HG03432 (cell line): ENCODE results near the gene ELOVL1.
"Not testable (repeated sequence)": the region's sequence is repeated elsewhere in the genome, so short reads cannot be mapped to it uniquely, and the experiment has no call there.

Source experiments
- ATAC-seq: cut with Tn5 transposase; IDR thresholded peaks from one replicate; pipeline ENCODE4 v1.9.1; 2021; ENCODE audit warnings: mild to moderate bottlenecking, moderate library complexity; ENCODE audit not compliant: unreplicated experiment

Gene ELOVL1

DNA sequence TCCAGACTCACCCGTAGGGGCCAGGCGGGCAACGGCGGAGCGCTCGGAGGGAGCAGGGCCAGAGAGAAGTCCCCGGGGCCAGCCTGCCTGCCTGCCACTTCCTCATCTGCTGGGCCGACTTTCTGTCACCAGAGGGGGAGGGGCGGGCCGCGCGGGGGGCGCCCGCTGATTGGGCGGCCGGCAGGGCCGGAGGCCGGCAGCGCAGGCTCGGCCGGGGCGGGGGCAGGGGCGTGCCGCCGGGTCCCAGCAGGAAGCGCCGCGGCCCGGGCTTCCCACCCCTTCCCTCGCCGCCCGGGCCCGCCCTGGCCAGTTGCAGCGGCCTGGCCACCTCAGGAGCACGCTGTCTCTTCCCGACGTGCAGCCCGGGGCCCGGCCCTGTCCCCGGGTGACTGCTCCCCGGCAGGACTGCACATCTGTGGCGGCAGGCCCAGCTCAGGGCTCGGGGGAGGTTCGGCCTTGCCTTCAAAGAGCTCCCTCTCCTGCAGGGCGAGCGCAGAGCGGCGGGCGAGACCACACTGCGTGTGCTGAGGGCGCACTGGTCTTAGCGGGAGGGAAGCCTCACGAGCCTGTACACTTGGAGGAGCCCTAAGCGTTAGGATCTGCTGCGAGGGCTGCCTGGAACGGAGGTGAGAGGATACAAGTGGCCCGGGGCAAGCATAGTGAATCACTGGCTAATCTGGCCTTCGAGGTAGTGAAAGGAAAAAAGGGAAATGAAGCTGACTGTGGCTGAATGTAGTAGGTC lies at the start of gene ELOVL1:
Gene ELOVL1, minus strand, starts transcription at position 108 of the 742 bp plus-strand sequence. CDS start 2,402 bp downstream, outside the sequence.
- peak; percentile 79 for ATAC-seq

GRCh38 chr1:43415901-43416300 lies 48.1 kb upstream of the ELOVL1 start:
- ATAC-seq = no peak

DNA sequence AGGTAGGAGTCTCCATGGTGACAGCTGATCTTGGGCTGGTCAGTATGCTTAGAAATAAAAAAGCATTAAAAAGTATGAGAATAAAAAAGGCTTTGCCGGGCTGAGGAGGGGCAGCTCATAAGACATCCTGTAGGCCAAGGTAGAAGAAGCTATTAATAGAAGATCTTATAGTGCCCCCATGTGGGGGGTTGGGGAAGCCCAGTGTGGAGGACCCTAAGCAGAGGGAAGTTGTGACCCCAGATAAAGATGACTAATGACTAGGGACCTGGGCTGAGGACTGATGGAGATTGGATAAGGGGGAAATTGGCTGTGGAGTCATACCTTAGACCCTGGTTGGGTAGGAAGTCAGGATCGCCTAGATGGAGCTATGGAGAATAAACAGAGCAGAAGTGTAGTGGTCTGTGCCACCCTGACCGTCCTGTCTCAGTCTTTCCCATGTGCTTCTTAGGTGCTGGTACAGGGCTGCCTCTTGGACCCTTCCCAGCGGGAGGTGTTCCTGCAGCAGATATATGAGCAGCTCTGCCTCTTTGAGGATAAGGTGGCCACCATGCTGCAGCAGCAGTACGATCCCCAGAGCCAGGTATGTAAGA lies 46.9 kb upstream of the ELOVL1 start:
- no peak for ATAC-seq

GRCh38 chr1:43413426-43413825 lies 45.6 kb upstream of the ELOVL1 start:
- not testable (repeated sequence) for ATAC-seq

DNA sequence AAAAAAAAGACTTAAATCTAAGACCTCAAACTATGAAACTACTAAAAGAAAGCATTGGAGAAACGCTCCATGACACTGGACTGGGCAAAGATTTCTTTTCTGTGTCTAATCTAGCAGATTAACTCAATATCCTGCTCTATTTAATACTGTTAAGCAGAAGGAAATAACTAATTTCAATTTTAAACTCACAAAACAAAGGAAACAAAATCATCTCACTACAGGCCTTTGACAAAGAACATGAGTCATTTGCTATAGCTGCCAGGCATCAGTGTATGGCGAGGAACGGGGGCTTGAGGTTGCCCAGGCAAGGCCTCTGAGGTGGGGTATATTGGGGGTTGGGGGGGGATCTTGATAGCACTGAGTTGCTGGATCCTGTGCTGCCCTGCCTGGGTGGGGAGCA lies 42.8 kb upstream of the ELOVL1 start:
- ATAC-seq = no peak

DNA sequence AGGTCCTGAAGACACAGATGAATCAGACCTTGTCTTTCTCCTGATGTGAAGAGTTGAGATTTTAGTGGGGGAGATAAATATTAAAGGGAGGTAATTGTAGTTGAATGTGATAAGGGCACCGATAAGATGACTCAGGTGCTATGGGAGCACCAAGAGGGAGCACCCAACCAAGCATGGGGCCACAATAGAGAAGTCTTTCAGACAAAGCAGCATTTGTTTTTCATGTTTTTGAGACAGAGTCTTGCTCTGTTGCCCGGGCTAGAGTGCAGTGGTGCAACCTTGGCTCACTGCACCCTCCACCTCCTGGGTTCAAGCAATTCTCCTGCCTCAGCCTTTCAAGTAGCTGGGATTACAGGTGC lies 38.0 kb upstream of the ELOVL1 start:
- ATAC-seq = no peak

GRCh38 chr1:43405219-43405875 lies 37.5 kb upstream of the ELOVL1 start:
- no peak for ATAC-seq

- ATAC-seq = no peak
These were observed 36.5 kb upstream of the ELOVL1 start for GRCh38 chr1:43404353-43404752.

- ATAC-seq = no peak
These were observed 34.5 kb upstream of the ELOVL1 start for GRCh38 chr1:43402089-43402865.

- not testable (repeated sequence) for ATAC-seq
These were observed 32.6 kb upstream of the ELOVL1 start for GRCh38 chr1:43400441-43400840.

GRCh38 chr1:43398227-43398626 lies 30.4 kb upstream of the ELOVL1 start:
- ATAC-seq = no peak

DNA sequence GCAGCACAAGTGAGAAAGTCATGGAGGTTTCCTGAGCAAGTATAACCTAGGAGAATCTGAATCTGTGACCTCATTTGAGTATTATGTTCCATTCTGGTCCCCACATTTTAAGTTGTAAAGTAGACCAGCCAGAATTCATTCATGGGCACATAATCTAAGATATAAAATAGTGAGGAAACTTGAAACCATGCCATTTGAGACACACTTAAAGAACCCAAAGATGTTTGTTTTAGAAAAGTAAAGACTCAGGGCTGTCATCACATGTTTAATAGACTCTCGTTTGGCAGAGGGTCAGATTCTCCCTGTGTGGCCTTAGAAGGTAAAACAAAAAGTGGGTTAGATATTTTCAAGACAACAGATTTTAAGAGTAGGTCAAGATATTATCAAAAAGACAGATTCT lies 28.2 kb upstream of the ELOVL1 start:
- ATAC-seq = no peak

DNA sequence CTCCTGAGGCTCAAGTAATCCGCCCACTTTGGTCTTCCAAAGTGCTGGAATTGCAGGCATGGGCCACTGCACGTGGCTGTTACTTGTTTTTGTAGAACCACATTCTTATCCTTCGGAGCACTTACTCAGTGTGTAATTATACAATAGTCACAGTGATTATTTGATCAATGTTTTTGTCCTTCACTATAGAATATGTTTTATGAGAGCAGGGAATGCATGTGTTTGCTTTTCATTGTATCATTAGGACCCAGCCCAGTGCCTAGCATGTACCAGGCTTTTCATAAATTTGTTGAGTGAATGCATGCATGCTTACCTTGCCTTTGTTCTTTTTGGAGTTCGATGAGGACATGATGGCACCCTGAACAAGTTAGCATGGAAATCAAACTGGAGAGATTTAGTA lies 27.7 kb upstream of the ELOVL1 start:
- no peak for ATAC-seq

DNA sequence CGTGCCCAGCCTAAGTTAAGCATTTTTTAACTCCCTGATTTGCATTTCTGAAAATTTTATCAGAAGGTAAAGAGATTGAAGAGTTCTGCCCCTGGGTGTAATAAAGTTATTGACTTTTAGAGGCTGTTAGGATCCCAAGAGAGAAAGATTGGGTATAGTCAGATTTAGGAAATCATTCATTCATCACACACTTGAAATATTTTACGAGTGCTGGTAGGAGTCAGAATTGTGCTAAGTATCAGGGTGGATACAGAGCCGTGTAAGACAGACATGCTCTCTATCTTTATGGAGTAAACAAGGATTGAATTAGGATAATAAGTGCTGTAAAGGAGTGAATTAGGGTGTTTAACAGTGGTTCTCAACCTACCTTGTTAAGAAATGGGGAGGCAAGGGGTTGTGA lies 24.9 kb upstream of the ELOVL1 start:
- no peak for ATAC-seq

- ATAC-seq = peak; percentile 89
These were observed 21.8 kb upstream of the ELOVL1 start, which contains the start of the genes MED8 and SZT2 for GRCh38 chr1:43389326-43390313. TSS of gene MED8 (minus strand) at chr1:43389800. CDS start at chr1:43389764, 36 bp downstream. TSS of gene SZT2 (plus strand) at chr1:43389899. CDS start at chr1:43389969, 70 bp downstream.

DNA sequence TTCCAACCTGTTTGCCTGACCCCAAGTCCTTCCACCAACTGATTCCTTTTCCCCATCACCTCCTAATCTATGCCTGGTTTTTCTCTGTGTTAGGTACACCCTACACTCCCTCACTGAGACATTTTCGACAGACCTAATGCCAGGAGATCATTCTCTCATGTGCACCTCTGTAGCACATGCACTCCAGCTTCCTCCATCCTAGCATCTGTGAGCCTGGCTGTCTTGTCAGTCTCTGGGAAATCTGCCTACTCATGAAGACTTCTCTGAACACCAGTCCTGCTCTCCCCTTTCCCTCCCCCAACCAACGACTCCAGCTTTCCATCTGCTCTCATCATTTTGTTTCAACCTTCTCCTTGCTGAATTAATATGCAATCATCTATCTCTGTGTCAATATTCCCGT lies 20.8 kb upstream of the ELOVL1 start:
- no peak for ATAC-seq

GRCh38 chr1:43387976-43388599 lies 20.3 kb upstream of the ELOVL1 start:
- no peak for ATAC-seq

DNA sequence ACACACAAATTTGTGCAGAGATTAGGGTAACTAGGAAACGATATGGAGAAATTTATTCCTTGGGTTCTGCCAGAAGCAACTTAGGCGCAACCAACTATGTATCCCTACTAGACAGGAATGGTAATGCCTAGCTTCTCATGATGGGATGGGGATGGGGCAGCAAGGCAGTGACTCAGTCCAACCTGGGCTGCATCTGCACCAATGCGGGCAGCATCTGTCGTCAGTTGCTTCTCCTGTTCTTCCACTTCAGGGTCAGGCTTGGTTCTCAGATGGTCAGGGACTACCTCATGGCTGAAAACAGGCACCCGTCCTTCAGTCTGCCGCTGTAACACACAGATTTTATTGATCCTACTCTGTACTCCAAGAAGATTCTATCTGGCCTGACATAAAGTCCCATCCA lies 18.9 kb upstream of the ELOVL1 start:
- ATAC-seq = no peak

DNA sequence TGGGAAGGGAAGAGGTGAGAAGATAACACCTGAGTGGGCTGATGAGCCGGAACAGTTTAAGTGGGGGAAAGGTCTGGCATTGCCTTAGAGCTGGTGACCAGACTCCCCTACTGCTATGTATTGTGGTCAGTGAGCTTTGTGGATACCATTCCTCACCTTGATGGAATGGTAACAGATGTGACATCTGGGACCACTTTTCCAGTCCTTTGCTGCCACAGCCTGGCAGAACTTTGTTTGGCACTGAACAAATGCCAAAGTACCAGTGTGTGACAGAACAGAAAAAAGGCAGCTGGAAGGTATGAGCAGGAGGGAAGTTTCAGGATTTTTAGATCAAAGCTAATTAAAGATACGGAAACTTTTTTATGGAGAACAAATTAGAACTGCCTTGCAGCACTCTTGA lies 15.6 kb upstream of the ELOVL1 start:
- ATAC-seq = no peak
